GM23248 (cell line): Measurements from ENCODE around the gene CLDN5. TPM values are rescaled to one million over a fixed set of nuclear protein-coding genes. Genes with fewer than 3 reads are reported as not detected.

ENCODE experiments used
- DNase-seq: peaks from one replicate; pipeline ENCODE4 v3.0.0-alpha.2; 2015
- H2AFZ ChIP-seq: fragments of 200-600 bp; sonication (generic); 2 replicates; pipeline ENCODE4 v1.6.1; 2016; ENCODE audit warnings: antibody characterized with exemption
- H3F3A ChIP-seq: fragments of 200-600 bp; sonication (generic); 2 replicates; pipeline ENCODE4 v1.6.1; 2016; ENCODE audit warnings: mild to moderate bottlenecking, antibody characterized with exemption, mixed run types; ENCODE audit not compliant: insufficient read depth
- H3K27ac ChIP-seq: fragments of 200-600 bp; sonication (generic); 2 replicates; pipeline ENCODE4 v1.5.1; 2016; ENCODE audit warnings: mild to moderate bottlenecking
- H3K27me3 ChIP-seq: fragments of 200-600 bp; sonication (generic); replicated peaks from 2 replicates; pipeline ENCODE4 v1.6.1; 2016; ENCODE audit warnings: mild to moderate bottlenecking; ENCODE audit not compliant: insufficient read depth
- H3K36me3 ChIP-seq: fragments of 200-600 bp; sonication (generic); 2 replicates; pipeline ENCODE4 v1.6.1; 2016; ENCODE audit warnings: low read depth, mild to moderate bottlenecking
- H3K4me1 ChIP-seq: fragments of 200-600 bp; sonication (generic); 2 replicates; pipeline ENCODE4 v1.6.1; 2016; ENCODE audit warnings: mild to moderate bottlenecking; ENCODE audit not compliant: insufficient read depth
- H3K4me2 ChIP-seq: fragments of 200-600 bp; sonication (generic); one replicate; pipeline ENCODE4 v1.6.1; 2016; ENCODE audit warnings: mild to moderate bottlenecking; ENCODE audit not compliant: unreplicated experiment
- H3K4me3 ChIP-seq: fragments of 200-600 bp; sonication (generic); 2 replicates; pipeline ENCODE4 v1.5.1; 2016; ENCODE audit warnings: mild to moderate bottlenecking
- H3K79me2 ChIP-seq: fragments of 200-600 bp; sonication (generic); 2 replicates; pipeline ENCODE4 v1.6.1; 2016; ENCODE audit warnings: mild to moderate bottlenecking; ENCODE audit not compliant: insufficient read depth
- H3K9ac ChIP-seq: fragments of 200-600 bp; sonication (generic); 2 replicates; pipeline ENCODE4 v1.6.1; 2016; ENCODE audit warnings: mild to moderate bottlenecking
- H3K9me2 ChIP-seq: fragments of 200-600 bp; sonication (generic); 2 replicates; pipeline ENCODE4 v1.6.1; 2016; ENCODE audit warnings: mixed run types, mild to moderate bottlenecking, moderate library complexity; ENCODE audit not compliant: insufficient read depth
- H3K9me3 ChIP-seq: fragments of 200-600 bp; sonication (generic); one replicate; pipeline ENCODE4 v1.6.1; 2017; ENCODE audit warnings: low read depth
- H4K20me1 ChIP-seq: fragments of 200-600 bp; sonication (generic); 2 replicates; pipeline ENCODE4 v1.6.0; 2016; ENCODE audit not compliant: insufficient read depth
- EZH2 ChIP-seq: fragments of 200-600 bp; sonication (generic); IDR thresholded peaks from 2 replicates; pipeline ENCODE4 v1.6.1; 2018; ENCODE audit warnings: antibody characterized with exemption, mild to moderate bottlenecking; ENCODE audit not compliant: insufficient read depth, poor library complexity, severe bottlenecking
- EZH2phosphoT487 ChIP-seq: fragments of 200-600 bp; sonication (generic); IDR thresholded peaks from 2 replicates; pipeline ENCODE4 v1.6.1; 2018; ENCODE audit warnings: antibody characterized with exemption, moderate library complexity, mild to moderate bottlenecking, low read depth; ENCODE audit not compliant: insufficient read depth
- WGBS, 2 experiments: methylation state at CpG; one replicate each; pipeline ENCODE4 v1.1.6; 2015 to 2017; ENCODE audit warnings: low lambda C conversion rate in 2 of 2, low coverage in 1 of 2; ENCODE audit errors: missing lambda C conversion rate in 2 of 2; 5-methylcytosine and 5-hydroxymethylcytosine counted together
- in situ Hi-C: fragments of 300-500 bp; cut with MboI; formaldehyde crosslinking; loops from 2 replicates; pipeline ENCODE4 v1.15.0; 2020
- polyA plus RNA-seq: library from polyadenylated mRNA; unstranded; fragments of >200 nt; fragmentation: Nextera tagmentation; extraction: Ambion mirVana; gene quantifications from 2 replicates; pipeline ENCODE4 v1.2.1, GENCODE V29; 2016
- total RNA-seq: library from RNA; depleted of rRNA; stranded (reverse); fragments of >200 nt; shearing (Covaris generic); gene quantifications from 2 replicates; pipeline ENCODE4 v1.2.3, GENCODE V29; 2014

CLDN5 gene
- total and polyA plus RNA-seq, 2 experiments from 2014 or later = not detected

GRCh38 chr22:19569276-19569640 is 45.0 kb upstream of the CLDN5 start:
- H3K27me3 ChIP-seq = no peaks in the 10 kb centered on the region
- H2AFZ ChIP-seq = no peak overlapping the region
- no peaks in the 10 kb centered on the region for H3K9me3 ChIP-seq
- DNase-seq = no peak
- H3K9me2 ChIP-seq = no peaks in the 10 kb centered on the region
- no peak overlapping the region for H3K9ac ChIP-seq
- no peaks in the 10 kb centered on the region for H3K79me2 ChIP-seq
- H3K27ac ChIP-seq = peak overlapping the region; percentile 53; the same call in 1 of the 2 replicates
- in situ Hi-C loops = no loop called here
- H3F3A ChIP-seq = peaks cover 14% of the 10 kb centered on the region
- H3K36me3 ChIP-seq = no peaks in the 10 kb centered on the region
- H3K4me1 ChIP-seq = peaks cover 8% of the 10 kb centered on the region
- 45 to 60% methylated on average over 1 of the region's 1 CpG for WGBS, 2 experiments
- H3K4me2 ChIP-seq = no peak overlapping the region
- TF ChIP-seq EZH2 (no peak), EZH2phosphoT487 (no peak)
- H4K20me1 ChIP-seq = no peaks in the 10 kb centered on the region
- no peak overlapping the region for H3K4me3 ChIP-seq

GRCh38 chr22:19568337-19569275 is 44.4 kb upstream of the CLDN5 start:
- DNase-seq = peak; percentile 98
- Histone ChIP-seq H3K79me2 (no peaks in the 10 kb centered on the region), H3F3A (peaks cover 14% of the 10 kb centered on the region), H3K27me3 (no peaks in the 10 kb centered on the region), H3K36me3 (no peaks in the 10 kb centered on the region), H3K9me3 (no peaks in the 10 kb centered on the region), H3K9me2 (no peaks in the 10 kb centered on the region), H3K4me2 (peak overlapping the region; percentile 6), H3K9ac (no peak overlapping the region), H4K20me1 (no peaks in the 10 kb centered on the region), H3K4me3 (no peak overlapping the region), H3K27ac (peak overlapping the region; percentile 53), H3K4me1 (peaks cover 8% of the 10 kb centered on the region), H2AFZ (no peak overlapping the region)
- TF ChIP-seq EZH2phosphoT487 (no peak), EZH2 (no peak)
- 38 to 47% methylated on average over 9 of the region's 9 CpGs for WGBS, 2 experiments
- in situ Hi-C loops = no loop called here

GRCh38 chr22:19567157-19568009 is 43.2 kb upstream of the CLDN5 start:
- Histone ChIP-seq H3K79me2 (no peaks in the 10 kb centered on the region), H3K36me3 (no peaks in the 10 kb centered on the region), H3K4me3 (no peak overlapping the region), H3K4me2 (no peak overlapping the region), H3K9ac (no peak overlapping the region), H3K27ac (no peak overlapping the region), H2AFZ (no peak overlapping the region), H3K9me2 (no peaks in the 10 kb centered on the region), H3K27me3 (0 out of 2 replicates have a peak, but pooled peaks cover 4% of the 10 kb centered on the region), H3K4me1 (peaks cover 8% of the 10 kb centered on the region), H3F3A (peaks cover 14% of the 10 kb centered on the region), H3K9me3 (no peaks in the 10 kb centered on the region), H4K20me1 (no peaks in the 10 kb centered on the region)
- TF ChIP-seq EZH2phosphoT487 (no peak), EZH2 (no peak)
- no peak for DNase-seq
- in situ Hi-C loops = no loop called here
- 76 to 79% methylated on average over 24 of the region's 24 CpGs for WGBS, 2 experiments

GRCh38 chr22:19566279-19567156 is 42.3 kb upstream of the CLDN5 start:
- Histone ChIP-seq H3K9me2 (no peaks in the 10 kb centered on the region), H4K20me1 (no peaks in the 10 kb centered on the region), H3F3A (peaks cover 14% of the 10 kb centered on the region), H3K79me2 (no peaks in the 10 kb centered on the region), H3K27ac (no peak overlapping the region), H3K4me1 (peaks cover 8% of the 10 kb centered on the region), H3K27me3 (0 out of 2 replicates have a peak, but pooled peaks cover 6% of the 10 kb centered on the region), H3K9me3 (no peaks in the 10 kb centered on the region), H3K4me3 (no peak overlapping the region), H3K9ac (no peak overlapping the region), H2AFZ (no peak overlapping the region), H3K36me3 (no peaks in the 10 kb centered on the region), H3K4me2 (no peak overlapping the region)
- WGBS, 2 experiments = 85 to 86% methylated on average over 49 to 52 of the region's 52 CpGs
- DNase-seq = no peak
- TF ChIP-seq EZH2phosphoT487 (no peak), EZH2 (no peak)
- in situ Hi-C loops = no loop called here
